HFF-Myc (cell line): Measurements from ENCODE around the gene ARHGAP23.
"Not testable (repeated sequence)": the region's sequence is repeated elsewhere in the genome, so short reads cannot be mapped to it uniquely, and the experiment has no call there.

Source experiments
- DNase-seq: peaks from one replicate; pipeline ENCODE4 v3.0.0-alpha.2; 2011; ENCODE audit warnings: low read depth; ENCODE audit errors: extremely low read depth
- H3K4me3 ChIP-seq: replicated peaks from 2 replicates; pipeline ENCODE4 v1.5.1; 2011; ENCODE audit warnings: low read depth, mild to moderate bottlenecking, control low read depth, low read length
- CTCF ChIP-seq: IDR thresholded peaks from 2 replicates; pipeline ENCODE4 v1.5.1; 2012; ENCODE audit warnings: mild to moderate bottlenecking, low read depth, low read length, control low read depth; ENCODE audit errors: missing control alignments

The ARHGAP23 gene

GRCh38 chr17:38510421-38511149 lies 82.3 kb downstream of the ARHGAP23 start:
- TF ChIP-seq CTCF, result no peak
- DNase-seq, result no peak
- H3K4me3 ChIP-seq, result no peak overlapping the region

DNA sequence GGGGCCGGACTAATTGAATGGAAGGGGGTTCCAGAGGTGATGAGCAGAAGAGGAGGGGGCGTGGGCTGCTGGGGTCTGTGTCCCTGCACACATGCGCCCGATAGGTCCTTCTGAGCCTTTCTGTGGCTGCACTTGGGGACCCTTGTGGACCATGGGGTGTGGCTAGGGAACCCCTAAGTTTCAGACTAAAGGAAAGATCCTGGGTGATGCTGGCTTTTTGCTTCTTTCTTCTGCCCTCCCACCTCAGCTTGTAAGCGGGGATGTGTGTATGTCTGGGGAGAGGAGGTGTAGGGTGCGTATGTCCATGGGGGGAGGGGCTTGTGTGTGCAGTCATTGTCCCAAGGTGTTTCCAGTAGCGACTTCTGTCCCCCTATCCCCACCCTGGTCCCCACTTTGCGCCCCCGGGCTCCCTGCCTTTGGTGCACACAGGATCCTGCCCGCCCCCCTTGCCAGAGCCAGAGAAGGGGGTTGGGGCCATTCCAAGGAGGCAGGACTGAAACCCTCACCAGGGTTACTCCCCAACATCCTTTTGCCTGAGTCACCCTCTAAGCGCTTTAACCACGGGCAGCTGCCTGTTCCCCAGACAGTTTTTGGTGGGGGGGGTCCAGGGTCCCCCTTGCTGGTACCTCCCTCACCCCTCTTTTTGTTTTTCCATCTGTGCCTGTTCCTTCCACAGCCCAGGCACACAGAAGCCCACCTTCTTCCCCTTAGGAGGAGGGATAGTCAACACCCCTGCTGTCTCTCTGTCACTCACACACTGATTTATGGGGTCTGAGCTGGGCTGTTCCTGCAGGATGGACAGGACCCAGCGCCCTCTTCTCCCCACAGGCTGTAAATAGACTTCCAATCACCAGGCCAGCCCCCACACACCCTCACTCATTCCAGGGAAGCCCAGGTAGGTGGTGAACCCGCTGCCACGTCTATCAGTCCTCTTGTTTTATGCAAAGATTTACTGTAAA lies 83.2 kb downstream of the ARHGAP23 start:
- DNase-seq, result no peak
- TF ChIP-seq CTCF, result no peak
- H3K4me3 ChIP-seq, result no peak overlapping the region

- H3K4me3 ChIP-seq, result no peak overlapping the region
- no peak for TF ChIP-seq CTCF
- DNase-seq, result no peak
These were observed 84.3 kb downstream of the ARHGAP23 start for GRCh38 chr17:38512473-38513058.

DNA sequence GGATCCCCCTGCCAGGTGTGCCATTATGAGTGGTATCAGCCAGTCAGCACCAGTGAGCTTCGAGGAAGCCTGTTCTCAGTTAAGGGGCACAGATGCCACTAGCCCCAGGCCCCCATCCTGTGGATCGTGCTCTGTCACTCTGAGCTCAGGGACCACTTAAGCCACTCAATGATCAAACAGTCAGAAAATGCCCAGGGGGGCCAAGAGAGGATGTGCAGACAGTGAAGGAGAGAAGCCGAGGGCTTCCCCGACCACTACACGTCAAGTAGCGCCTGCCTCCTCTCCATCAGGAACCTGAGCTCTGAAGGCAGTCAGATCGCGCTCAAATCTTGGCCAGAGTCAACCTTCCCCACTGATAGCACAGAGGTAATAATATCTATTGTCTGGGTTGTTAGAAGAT lies 98.3 kb downstream of the ARHGAP23 start:
- not testable (repeated sequence) for H3K4me3 ChIP-seq, DNase-seq

GRCh38 chr17:38528141-38528540 lies 99.9 kb downstream of the ARHGAP23 start:
- not testable (repeated sequence) for DNase-seq, H3K4me3 ChIP-seq

- H3K4me3 ChIP-seq, result not testable (repeated sequence)
These were observed 102.6 kb downstream of the ARHGAP23 start for GRCh38 chr17:38530856-38531255.

GRCh38 chr17:38531761-38532160 lies 103.5 kb downstream of the ARHGAP23 start:
- DNase-seq, H3K4me3 ChIP-seq: not testable (repeated sequence)

More at GRCh38 chr17:38530856-38531255, 102.6 kb downstream of the ARHGAP23 start:
- DNase-seq, result not testable (repeated sequence)

GRCh38 chr17:38532451-38532850 lies 104.2 kb downstream of the ARHGAP23 start:
- no peak overlapping the region for H3K4me3 ChIP-seq
- DNase-seq, result no peak
- TF ChIP-seq CTCF, result no peak
